Activated gamma-delta T cell treated with Interleukin-2 at 50 U/mL for 16 hours (primary cell): ENCODE data around the gene CIB2.

ENCODE experiments used
- DNase-seq: peaks from one replicate; pipeline ENCODE4 v3.0.0-alpha.2; 2020

Gene CIB2

GRCh38 chr15:78105476-78106241 lies 25.6 kb downstream of the CIB2 start:
- DNase-seq, result no peak

DNA sequence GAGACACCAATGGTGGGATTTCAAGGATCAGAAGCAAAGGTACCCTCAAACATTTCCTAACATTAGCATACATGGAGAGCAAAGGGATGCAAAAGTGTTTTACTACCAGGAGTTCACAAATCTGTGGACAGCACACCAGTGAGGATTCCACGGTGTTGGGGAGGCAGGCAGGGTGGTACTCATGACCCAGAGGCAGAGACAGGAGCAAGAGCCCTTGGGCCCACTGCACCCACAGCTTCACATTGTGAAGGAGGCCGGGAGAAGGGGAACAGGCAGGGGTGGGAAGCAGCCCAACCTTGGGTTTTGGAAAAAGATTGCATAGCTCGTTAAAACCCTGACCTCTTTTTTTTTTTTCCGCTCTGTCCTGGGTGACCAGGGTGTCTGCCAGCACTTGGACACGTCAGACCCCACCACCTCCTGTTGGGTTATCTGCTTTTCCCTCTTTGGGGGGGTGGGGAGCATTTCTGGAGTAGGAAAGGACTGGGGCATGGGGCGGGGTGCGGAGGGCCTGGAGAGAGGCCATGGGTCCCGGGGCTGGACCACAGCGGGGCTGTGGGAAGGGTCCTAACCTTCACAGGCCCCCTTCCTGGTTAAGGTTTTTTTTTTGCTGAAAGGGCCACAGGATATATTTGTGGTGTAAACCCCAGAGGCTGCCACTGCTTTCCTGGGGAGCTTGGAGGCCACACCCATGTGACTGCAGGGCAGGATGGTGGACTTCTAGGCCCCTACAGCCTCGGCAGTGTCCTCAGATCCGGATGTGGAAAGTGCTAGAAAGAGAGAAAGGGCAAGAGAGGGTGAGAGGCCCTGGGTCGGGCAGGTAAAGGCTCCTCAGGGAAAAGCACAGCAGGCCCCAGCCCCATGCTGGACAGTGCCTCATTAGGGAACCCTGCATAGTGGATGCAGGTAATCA lies 26.4 kb downstream of the CIB2 start:
- DNase-seq, result no peak

DNA sequence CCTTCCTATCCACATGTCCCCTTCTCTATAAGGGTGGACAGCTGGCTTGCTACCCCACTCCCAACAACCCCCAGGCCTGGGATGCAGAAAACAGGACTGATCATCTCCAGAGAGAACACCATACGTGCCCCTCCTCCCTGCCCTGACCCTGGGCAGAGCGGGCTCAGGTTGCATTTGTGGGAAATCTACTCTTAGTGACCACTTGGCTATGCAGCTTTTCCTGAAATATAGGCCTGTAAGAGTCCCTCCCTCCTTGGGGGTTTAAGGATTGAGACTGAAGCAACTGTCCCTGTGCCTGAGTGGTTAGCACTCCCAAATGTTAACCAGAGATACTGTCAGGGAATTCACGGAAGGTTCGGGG lies 27.1 kb downstream of the CIB2 start:
- no peak for DNase-seq

DNA sequence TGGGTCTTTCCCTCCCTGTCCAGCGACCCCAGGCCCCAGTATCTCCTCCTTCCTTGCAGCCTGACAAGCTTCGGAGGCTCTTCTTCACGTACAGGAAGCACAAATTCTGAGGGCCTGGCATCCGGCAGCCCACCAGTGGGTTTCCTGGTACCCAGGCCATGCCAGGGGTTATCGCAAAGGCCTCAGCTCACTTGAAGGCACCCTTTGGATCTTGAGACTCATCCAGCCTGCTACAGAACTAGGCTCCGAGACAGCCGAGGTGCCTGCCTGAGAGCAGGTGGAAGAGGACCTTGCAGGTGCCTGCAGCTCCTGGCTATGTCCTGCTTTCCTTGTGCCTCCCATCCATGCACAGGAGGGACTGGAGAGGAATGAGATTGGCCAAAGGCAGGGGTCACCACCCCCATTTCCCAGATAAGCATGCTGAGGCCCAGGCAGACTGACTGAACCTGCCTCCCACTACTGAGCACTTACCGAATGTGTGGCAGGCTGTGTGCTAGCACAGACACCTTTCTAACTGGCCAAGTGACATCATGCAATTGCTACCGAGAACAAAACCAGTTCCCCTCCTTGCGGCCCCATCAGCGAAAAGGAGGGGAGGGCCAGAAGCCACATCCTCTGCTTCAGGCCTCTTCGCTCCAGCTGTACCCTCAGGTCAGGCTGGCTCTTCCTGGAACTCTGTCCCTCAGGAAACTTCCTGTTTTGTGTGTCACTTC lies 27.7 kb downstream of the CIB2 start:
- peak; percentile 64 for DNase-seq

DNA sequence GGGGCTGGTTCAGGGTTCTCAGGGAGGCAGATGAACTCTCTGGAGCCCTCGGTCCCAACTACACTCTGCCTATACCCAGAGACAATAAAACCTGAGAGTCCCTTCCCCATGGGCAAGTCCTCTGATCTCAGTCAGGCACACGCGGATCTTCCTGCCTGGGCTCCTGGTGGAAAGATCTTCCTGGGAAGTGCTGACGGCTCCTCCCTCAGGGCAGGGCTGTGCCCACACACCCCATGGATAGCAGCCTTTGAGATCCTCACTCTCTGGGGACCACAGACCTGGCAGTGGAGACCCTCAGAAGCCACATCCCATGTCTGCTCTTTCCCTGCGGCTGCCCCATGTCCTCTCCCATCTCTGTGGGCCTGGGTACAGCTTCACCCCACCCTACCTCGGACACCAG lies 28.5 kb downstream of the CIB2 start:
- no peak for DNase-seq

DNA sequence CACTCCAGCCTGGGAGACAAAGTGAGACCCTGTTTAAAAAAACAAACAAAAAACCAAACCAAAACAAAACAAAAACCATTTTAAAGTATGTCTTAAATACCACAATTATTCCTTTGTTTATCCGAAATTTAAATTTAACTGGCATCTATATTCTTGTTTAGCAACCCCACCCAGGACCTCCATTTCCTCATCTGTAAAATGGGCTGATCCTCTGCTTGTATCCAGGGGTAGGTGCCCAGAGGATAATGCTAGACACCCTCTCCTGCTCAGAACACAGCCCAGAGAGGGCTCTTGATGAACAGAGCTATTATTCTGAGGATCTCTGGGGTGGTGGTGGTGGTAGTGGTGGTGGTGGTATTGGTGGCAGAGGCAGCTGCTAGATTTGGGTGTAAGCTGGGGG lies 29.0 kb downstream of the CIB2 start:
- DNase-seq, result no peak

DNA sequence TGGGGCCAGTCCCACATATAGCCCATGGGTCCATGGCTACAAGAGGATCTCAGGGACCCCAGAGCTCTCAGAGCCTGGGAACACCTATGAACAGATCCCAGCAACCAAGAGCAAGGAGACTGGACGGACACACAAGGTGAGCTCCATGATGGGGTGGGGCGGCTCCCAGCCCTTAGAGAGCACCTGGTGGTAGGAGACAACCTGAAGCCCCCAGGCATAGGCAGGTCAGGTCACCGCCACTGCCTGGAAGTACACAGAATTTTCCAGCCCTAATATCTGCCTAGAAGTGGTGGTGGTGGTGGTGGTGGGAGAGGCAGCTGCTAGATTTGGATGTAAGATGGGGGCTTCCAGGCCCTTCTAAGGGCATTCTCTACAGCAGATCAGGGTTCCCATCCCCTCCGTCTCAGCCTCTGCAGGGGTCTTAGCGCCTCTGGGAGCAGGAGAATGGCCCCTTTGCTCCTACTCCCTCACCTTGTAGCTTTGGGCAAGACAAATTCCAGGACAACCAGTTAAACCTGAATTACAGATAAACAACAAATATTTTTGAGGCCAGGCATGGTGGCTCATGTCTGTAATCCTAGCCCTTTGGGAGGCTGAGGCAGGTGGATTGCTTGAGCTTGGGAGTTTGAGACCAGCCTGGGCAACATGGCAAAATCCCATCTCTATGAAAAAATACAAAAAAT lies 29.7 kb downstream of the CIB2 start:
- DNase-seq, result no peak

DNA sequence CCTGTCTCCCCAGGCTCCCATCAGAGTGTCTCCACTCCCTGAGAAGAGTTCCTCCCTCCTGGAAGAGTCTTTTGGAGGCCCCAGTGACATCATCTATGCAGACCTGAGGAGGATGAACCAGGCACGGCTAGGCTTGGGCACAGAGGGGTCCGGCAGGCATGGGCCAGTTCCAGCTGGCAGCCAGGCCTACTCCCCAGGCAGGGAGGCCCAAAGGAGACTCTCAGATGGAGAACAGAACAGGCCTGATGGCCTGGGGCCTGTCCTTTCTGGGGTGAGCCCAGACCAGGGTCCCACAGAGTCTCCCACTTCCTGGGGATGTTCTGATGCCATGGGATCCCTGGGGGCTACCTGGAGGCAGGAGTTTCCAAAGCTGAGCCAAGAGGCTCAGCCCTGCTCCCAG lies 30.4 kb downstream of the CIB2 start:
- no peak for DNase-seq

DNA sequence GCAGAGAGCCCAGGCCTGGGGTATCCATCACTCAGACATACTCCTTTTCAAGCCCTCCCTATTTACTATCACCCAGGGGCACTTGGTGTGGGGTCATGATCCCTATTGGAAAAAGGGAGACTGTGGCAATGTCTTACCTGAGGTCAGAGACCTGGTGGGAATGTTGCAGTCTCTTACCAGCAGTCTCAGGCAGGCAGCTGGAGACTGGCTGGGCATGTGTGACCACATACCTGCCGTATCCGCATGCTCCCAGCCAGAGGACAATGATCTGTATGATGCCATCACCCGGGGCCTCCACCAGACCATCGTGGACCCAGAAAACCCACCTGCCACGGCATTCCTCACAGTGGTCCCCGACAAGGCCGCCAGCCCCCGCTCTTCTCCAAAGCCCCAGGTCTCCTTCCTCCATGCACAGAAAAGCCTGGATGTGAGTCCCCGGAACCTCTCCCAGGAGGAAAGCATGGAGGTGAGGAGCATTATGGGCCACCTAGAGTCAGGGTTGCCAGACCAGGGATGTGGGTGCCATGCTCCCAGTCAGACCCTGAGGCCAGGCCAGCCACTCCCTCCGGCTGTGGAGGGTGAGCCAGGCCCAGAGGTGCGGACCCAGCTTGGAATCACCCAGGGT lies 33.0 kb downstream of the CIB2 start:
- DNase-seq, result no peak

- no peak for DNase-seq
These were observed 33.6 kb downstream of the CIB2 start for GRCh38 chr15:78097667-78098066.

DNA sequence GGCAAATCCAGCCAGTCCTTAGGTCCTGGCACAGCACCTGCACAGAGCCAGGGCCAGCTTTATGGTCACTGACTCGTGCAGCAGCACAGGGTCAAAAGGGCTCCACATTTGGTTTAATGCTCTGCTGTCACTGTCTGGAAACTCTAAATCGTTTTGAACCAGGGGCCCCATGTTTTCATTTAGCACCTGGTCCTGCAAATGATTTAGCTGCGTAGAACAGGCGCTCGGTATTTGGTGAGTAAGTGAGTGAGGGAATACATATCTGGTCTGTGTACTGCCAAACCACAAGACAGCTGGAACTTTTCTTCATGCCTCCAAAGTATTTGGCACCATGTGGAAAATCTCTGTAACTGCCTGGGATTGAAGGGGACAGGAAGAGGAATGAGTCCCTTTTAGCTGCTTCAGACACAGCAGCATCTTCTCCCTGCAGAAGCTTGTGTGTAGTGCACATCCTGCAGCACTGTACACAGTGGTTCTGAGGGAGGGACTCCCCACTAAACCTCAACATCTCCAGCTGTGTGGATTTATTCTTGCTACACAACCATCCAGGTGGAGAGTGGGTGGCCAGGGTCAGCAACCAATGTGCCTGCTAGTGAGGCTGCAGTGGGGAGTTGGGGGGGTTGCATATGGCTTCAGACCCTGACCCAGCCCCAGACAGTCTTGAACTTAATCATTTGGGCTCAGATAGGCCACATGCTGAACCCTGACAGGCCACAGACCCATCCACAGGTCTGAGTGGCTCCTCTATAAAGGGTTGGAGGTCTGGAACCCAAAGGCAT lies 37.8 kb downstream of the CIB2 start:
- DNase-seq, result no peak

DNA sequence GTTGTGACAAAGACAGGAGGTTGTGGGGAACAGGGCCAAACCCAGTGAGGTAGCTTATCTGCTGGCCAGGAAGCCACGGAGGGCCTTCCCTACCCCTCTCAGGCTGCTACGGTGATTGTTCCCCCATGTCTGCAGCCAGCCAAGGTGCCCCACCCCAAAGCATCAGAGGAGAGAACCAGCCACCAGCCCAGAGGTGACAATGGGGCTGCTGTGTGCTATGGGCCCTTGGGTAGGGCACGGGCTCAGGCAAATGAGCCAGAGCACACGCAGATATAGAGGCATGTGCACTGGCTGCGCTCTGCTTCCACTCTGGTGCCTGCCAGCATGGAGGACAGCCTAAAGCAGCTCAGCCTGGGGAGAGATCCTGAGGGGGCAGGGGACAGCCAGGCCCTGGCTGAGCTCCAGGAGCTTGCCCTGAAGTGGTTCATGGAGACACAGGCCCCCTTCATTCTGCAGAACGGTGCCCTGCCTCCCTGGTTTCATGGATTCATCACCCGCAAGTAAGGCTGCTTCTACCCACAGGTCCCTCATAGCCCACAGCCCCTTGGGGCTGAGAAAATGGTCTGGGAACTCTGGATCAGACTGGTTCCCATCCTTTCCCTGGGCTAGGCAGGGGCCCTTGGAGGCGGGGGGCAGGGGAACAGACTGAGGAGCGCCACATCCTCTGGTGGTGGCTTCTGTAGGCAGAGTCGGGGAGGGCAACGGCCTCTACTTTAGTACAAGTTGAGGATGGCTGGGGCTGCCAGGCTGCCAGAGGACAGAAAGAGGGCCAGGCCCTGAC lies 38.8 kb downstream of the CIB2 start, which contains the start of gene SH2D7:
Gene SH2D7 (plus strand): TSS at position 301 of the 781 bp plus-strand sequence. CDS start 24 bp downstream, at position 325.
- no peak for DNase-seq

GRCh38 chr15:78090422-78091063 lies 40.7 kb downstream of the CIB2 start:
- DNase-seq, result no peak

- DNase-seq, result no peak
These were observed 42.5 kb downstream of the CIB2 start for GRCh38 chr15:78088773-78089080.

GRCh38 chr15:78087951-78088772 lies 43.1 kb downstream of the CIB2 start:
- DNase-seq, result no peak

GRCh38 chr15:78085928-78086327 lies 45.3 kb downstream of the CIB2 start:
- no peak for DNase-seq

- no peak for DNase-seq
These were observed 46.8 kb downstream of the CIB2 start for GRCh38 chr15:78084449-78084750.

DNA sequence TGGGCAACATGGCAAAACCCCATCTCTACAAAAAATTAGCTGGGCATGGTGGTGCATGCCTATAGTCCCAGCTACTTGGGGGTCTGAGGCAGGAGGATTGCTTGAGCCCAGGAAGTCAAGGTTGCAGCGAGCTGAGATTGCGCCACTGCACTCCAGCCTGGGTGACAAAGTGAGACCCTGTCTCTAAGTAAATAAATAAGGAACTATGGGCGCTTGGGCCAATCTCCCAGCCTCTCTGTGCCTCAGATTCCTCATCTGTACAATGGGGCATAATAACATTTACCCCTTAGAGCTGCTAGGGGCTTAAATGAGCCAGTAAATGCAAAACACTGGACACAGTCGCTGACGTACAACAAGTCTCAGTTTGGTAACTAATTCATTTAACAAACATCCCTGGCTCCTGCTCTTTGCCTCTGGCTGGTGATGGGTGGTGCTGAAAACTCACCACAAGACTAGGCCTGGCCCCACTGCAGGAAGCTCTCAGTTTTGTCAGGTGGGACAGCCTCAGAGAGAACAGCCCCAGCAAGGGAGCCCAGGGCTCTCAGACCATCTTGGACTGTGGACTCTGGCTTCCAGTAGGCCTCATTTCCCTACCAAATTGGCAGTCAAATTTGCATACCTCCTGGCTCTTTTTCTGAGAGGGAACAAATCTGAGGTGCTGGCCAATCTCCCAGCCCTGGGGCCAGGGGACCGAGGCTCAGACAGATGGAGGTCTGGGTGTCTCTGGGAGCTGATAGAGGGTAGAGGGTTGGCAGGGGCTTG lies 47.4 kb downstream of the CIB2 start:
- DNase-seq, result no peak

DNA sequence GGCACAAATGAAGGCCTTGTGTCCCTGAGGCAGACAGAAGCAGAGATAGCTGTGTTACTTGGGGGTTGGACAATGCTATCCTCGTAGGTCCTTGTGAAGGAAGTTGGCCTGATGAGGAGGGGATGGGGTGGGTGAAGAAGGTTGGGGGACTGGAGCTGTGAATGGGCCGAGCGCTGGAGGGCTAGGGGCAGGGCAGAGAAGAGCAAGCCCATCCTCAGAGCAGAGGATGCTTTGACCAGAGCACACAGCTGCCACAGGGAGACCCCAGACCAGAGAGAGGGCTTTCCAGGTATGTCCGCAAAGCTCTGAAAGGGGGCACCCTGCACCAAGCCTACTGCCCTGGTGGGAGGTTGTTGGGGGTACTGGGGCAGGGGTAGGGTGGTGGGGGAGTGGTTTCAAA lies 48.1 kb downstream of the CIB2 start:
- DNase-seq, result no peak
